IPS-18a (cell line): ENCODE measurements around the gene UCP2.

Experiments
- H3K27ac ChIP-seq: one replicate; pipeline ENCODE4 v1.5.1; 2013; ENCODE audit warnings: low read length
- H3K27me3 ChIP-seq: one replicate; pipeline ENCODE4 v1.6.1; 2013; ENCODE audit warnings: mild to moderate bottlenecking, low read length; ENCODE audit not compliant: control insufficient read depth, insufficient read depth
- H3K36me3 ChIP-seq: one replicate; pipeline ENCODE4 v1.6.1; 2013; ENCODE audit warnings: low read depth, low read length; ENCODE audit not compliant: control insufficient read depth
- H3K4me1 ChIP-seq: one replicate; pipeline ENCODE4 v1.6.1; 2013; ENCODE audit warnings: low read depth, low read length; ENCODE audit not compliant: control insufficient read depth
- H3K4me3 ChIP-seq: one replicate; pipeline ENCODE4 v1.5.1; 2013; ENCODE audit warnings: low read length
- H3K9ac ChIP-seq: one replicate; pipeline ENCODE4 v1.6.1; 2013; ENCODE audit warnings: mild to moderate bottlenecking, low read length, moderate library complexity
- H3K9me3 ChIP-seq: one replicate; pipeline ENCODE4 v1.6.1; 2013; ENCODE audit warnings: low read depth, low read length; ENCODE audit not compliant: control insufficient read depth

Gene UCP2

DNA sequence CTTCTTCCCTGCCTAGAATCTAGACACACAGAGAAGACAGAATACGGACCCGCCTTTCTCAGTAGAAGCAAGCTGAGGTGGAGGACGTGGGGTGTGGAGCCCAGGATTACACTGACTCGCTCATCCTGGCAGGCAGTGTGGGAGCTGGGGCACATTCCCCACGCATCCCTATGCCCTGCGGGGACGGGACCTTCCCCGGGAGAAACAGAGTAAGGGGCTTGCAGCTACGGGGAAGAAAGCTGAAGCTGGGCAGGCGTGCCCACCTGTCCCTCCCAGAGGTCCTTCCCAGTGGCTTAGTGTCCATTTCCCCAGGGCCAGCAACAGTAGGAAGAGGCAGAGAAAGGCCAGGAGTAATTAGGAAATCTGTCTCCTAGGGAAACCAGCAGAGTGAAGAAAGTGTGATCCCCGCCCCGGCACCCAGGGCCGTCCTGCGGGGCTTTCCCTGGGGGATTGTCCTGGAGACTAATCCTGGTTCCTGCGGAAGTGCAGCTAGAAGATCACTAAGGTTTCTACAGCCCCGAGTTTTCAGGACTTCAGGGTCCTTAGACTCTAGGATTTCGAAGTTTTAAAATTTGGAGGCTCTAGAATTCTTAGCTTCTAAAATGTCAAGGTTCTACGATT is 24.0 kb downstream of the UCP2 start:
- H3K27ac ChIP-seq: no peak overlapping the region
- no peaks in the 10 kb centered on the region for H3K4me1 ChIP-seq
- H3K27me3 ChIP-seq: no peaks in the 10 kb centered on the region
- H3K9ac ChIP-seq: no peak overlapping the region
- no peaks in the 10 kb centered on the region for H3K9me3 ChIP-seq
- no peaks in the 10 kb centered on the region for H3K36me3 ChIP-seq
- no peak overlapping the region for H3K4me3 ChIP-seq

GRCh38 chr11:73957654-73958361 is 24.8 kb downstream of the UCP2 start:
- H3K27me3 ChIP-seq: no peaks in the 10 kb centered on the region
- H3K9ac ChIP-seq: no peak overlapping the region

GRCh38 chr11:73956876-73957653 is 25.6 kb downstream of the UCP2 start:
- no peaks in the 10 kb centered on the region for H3K27me3 ChIP-seq
- H3K4me3 ChIP-seq: no peak overlapping the region
- no peaks in the 10 kb centered on the region for H3K4me1 ChIP-seq
- no peak overlapping the region for H3K27ac ChIP-seq
- no peaks in the 10 kb centered on the region for H3K36me3 ChIP-seq
- H3K9me3 ChIP-seq: no peaks in the 10 kb centered on the region
- no peak overlapping the region for H3K9ac ChIP-seq

More at GRCh38 chr11:73957654-73958361, 24.8 kb downstream of the UCP2 start:
- H3K27ac ChIP-seq: no peak overlapping the region
- no peaks in the 10 kb centered on the region for H3K9me3 ChIP-seq
- H3K4me3 ChIP-seq: no peak overlapping the region
- no peaks in the 10 kb centered on the region for H3K36me3 ChIP-seq
- H3K4me1 ChIP-seq: no peaks in the 10 kb centered on the region

- Histone ChIP-seq H3K9me3 (no peaks in the 10 kb centered on the region), H3K27ac (no peak overlapping the region), H3K4me1 (no peaks in the 10 kb centered on the region), H3K9ac (no peak overlapping the region), H3K4me3 (no peak overlapping the region), H3K36me3 (no peaks in the 10 kb centered on the region), H3K27me3 (no peaks in the 10 kb centered on the region)
Measured at GRCh38 chr11:73951797-73952196, 30.8 kb downstream of the UCP2 start.

- no peaks in the 10 kb centered on the region for H3K4me1 ChIP-seq
- H3K9me3 ChIP-seq: no peaks in the 10 kb centered on the region
- no peak within 1 kb of the TSS for H3K4me3 ChIP-seq
- H3K27ac ChIP-seq: no peak within 1 kb of the TSS
- H3K9ac ChIP-seq: no peak within 1 kb of the TSS
- H3K36me3 ChIP-seq: no peaks in the 10 kb centered on the region
- H3K27me3 ChIP-seq: no peaks in the 10 kb centered on the region
Measured at GRCh38 chr11:73950869-73951710, 31.6 kb downstream of the UCP2 start, which contains the start of gene DNAJB13. Gene DNAJB13 (plus strand): TSS chr11:73951026. CDS start chr11:73951070, 44 bp downstream.

GRCh38 chr11:73949912-73950311 is 32.7 kb downstream of the UCP2 start:
- no peaks in the 10 kb centered on the region for H3K36me3 ChIP-seq
- H3K4me3 ChIP-seq: no peak overlapping the region
- H3K27me3 ChIP-seq: no peaks in the 10 kb centered on the region
- no peaks in the 10 kb centered on the region for H3K9me3 ChIP-seq
- H3K4me1 ChIP-seq: no peaks in the 10 kb centered on the region
- no peak overlapping the region for H3K27ac ChIP-seq
- no peak overlapping the region for H3K9ac ChIP-seq

DNA sequence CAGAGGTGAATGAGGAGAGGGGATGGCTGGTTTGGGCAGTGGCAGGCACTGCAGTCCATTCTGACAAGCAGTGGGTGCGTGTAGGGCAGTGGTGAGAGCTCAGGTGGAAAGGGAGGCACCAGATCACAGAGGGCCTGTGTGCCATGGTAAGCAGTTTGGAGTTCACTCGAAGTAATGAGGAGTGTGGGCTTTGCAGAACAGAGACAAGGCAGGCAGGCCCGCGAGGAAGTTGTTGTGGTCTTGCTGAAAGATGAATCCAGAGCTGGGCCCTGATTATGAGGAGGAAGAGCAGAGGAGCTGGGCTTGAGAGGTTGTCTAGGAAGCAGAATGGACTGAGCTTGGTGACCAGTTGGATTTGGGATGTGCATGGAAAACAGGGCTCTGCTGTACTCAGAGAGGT is 33.4 kb downstream of the UCP2 start:
- H3K27ac ChIP-seq: no peak overlapping the region
- no peak overlapping the region for H3K4me3 ChIP-seq
- no peak overlapping the region for H3K9ac ChIP-seq
- H3K36me3 ChIP-seq: no peaks in the 10 kb centered on the region
- H3K9me3 ChIP-seq: no peaks in the 10 kb centered on the region
- H3K27me3 ChIP-seq: no peaks in the 10 kb centered on the region
- H3K4me1 ChIP-seq: no peaks in the 10 kb centered on the region

DNA sequence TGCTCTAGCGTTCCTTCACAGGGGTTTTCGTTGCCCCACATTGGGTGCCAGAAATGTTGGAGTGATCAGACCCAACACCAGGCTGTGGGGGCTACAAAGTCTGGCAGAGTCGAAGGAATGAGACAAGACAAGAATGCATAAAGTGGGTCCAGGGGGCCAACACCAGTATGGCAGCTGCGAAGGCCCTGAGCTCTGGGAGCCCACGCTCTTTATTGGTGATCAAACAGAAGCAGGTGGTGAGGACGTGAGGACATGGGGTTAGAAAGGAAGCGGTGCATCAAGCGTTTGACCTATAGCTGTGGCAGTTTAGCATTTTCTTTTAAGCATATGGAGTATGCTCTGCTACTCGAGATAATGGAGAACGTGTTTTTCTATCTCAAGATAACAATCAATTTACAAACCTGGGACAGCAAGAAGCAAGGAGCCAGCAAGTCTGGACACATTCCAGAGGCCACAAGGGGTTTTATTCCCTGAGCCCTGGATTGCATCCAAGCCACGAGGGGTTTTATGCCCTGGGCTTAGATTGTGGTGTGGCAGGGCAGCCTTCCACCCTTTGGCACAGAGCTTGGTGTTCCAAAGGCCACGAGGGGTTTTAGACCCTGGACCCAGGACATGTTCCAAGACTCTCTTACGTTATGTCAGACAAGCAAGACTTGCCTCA is 35.7 kb downstream of the UCP2 start:
- Histone ChIP-seq H3K27me3 (no peaks in the 10 kb centered on the region), H3K9ac (no peak overlapping the region), H3K36me3 (no peaks in the 10 kb centered on the region), H3K9me3 (no peaks in the 10 kb centered on the region), H3K4me3 (no peak overlapping the region), H3K4me1 (no peaks in the 10 kb centered on the region), H3K27ac (no peak overlapping the region)

- Histone ChIP-seq H3K27ac (no peak overlapping the region), H3K9ac (no peak overlapping the region), H3K9me3 (no peaks in the 10 kb centered on the region), H3K4me1 (no peaks in the 10 kb centered on the region), H3K27me3 (no peaks in the 10 kb centered on the region), H3K4me3 (no peak overlapping the region), H3K36me3 (no peaks in the 10 kb centered on the region)
Measured at GRCh38 chr11:73945396-73945795, 37.2 kb downstream of the UCP2 start.

DNA sequence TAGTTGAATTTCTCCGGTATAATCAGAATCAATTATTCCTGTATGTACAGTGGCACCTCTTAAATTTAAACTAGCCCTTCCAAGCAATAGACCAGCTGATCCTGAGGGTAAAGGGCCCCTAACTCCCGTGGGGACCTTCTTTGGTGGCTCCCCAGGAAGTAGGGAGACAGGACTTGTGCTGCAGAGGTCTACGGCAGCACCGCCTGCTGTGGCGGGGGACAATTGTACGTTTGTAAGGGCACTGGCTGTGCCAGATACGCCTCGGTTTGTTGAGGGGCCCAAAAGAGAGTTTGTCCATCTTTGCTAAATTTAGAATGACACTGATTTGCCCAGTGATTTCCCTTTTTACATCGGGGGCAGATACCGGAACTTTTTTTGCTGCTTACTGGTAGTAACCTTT is 37.7 kb downstream of the UCP2 start:
- Histone ChIP-seq H3K27ac (no peak overlapping the region), H3K9ac (no peak overlapping the region), H3K36me3 (no peaks in the 10 kb centered on the region), H3K27me3 (no peaks in the 10 kb centered on the region), H3K4me3 (no peak overlapping the region), H3K4me1 (no peaks in the 10 kb centered on the region), H3K9me3 (no peaks in the 10 kb centered on the region)

- Histone ChIP-seq H3K9ac (no peak overlapping the region), H3K4me1 (no peaks in the 10 kb centered on the region), H3K27ac (no peak overlapping the region), H3K4me3 (no peak overlapping the region), H3K36me3 (no peaks in the 10 kb centered on the region), H3K9me3 (no peaks in the 10 kb centered on the region), H3K27me3 (no peaks in the 10 kb centered on the region)
Measured at GRCh38 chr11:73944085-73944484, 38.6 kb downstream of the UCP2 start.
